Measurements from ENCODE around the gene INHA. TPM values are rescaled to one million over a fixed set of nuclear protein-coding genes. Genes with fewer than 3 reads are reported as not detected.

The INHA gene
- total RNA-seq, 1 donor from 2014 or later: under 0.01 TPM

DNA sequence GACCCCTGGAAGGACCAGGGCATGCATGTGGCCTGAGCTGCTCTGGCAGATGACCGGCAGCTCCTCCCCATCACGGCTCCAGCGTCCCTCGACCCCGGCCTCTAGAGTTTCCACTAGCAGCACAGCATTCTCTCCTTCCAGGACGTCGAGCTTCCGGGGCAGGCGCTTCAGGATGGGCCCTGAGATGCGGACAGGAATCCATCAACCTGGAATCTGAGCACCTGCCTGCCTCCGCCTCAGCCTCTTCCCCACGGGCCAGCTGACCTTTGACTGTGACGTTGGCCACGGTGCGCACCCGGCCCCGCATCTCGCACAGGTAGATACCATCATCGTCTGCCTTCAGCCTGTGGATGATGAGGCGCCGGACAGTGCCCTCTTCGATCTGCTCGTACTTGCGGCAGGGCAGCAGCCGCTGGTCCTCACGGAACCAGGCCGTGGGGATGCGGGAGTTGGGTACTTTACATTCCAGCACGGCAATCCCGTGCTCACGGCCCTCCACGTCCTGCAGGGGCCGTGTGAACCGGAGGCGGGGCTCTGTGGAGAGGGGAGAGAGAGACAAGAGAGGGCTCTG is 4.2 kb upstream of the INHA start:
- FAIRE-seq: no peak
- TF ChIP-seq, protein P1, sequence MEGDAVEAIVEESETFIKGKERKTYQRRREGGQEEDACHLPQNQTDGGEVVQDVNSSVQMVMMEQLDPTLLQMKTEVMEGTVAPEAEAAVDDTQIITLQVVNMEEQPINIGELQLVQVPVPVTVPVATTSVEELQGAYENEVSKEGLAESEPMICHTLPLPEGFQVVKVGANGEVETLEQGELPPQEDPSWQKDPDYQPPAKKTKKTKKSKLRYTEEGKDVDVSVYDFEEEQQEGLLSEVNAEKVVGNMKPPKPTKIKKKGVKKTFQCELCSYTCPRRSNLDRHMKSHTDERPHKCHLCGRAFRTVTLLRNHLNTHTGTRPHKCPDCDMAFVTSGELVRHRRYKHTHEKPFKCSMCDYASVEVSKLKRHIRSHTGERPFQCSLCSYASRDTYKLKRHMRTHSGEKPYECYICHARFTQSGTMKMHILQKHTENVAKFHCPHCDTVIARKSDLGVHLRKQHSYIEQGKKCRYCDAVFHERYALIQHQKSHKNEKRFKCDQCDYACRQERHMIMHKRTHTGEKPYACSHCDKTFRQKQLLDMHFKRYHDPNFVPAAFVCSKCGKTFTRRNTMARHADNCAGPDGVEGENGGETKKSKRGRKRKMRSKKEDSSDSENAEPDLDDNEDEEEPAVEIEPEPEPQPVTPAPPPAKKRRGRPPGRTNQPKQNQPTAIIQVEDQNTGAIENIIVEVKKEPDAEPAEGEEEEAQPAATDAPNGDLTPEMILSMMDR (IDR thresholded peaks at IDR 0.05; ENCODE audit: insufficient read depth, low read length, severe bottlenecking): no peak

DNA sequence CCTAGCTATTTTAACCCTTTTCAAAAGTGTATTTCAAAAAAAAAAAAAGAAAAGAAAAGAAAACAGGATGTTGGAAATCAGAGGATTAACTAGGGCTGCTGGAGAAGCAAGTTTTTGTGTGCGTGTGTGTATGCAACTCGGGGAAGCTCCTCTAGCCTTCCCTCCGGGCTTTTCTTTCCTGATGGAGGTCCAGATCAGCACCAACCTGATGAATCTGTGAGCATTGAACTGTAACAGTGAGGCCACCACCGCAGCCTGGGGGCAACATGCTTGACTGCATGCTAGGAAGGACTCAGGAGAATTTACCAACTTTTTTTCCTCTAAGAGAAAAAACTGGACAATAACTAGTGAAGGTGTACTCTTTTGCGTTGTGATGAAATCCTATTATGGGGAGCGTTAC is 3.1 kb upstream of the INHA start:
- TF ChIP-seq, protein P1 (IDR thresholded peaks at IDR 0.05; ENCODE audit: insufficient read depth, low read length, severe bottlenecking): no peak
- FAIRE-seq: no peak
- no peak for DNase-seq (ENCODE audit: low read depth)
- H3K27me3 ChIP-seq (ENCODE audit: control insufficient read depth, insufficient read depth, low read length): no peaks in the 10 kb centered on the region
- no peak overlapping the region for H3K4me3 ChIP-seq (ENCODE audit: low read depth, low read length)
- H3K36me3 ChIP-seq (ENCODE audit: control insufficient read depth, insufficient read depth, low read length): peaks cover 1% of the 10 kb centered on the region

More for the DNA sequence above, 4.2 kb upstream of the INHA start:
- H3K4me3 ChIP-seq (ENCODE audit: low read depth, low read length): no peak overlapping the region
- no peak for DNase-seq (ENCODE audit: low read depth)
- H3K27me3 ChIP-seq (ENCODE audit: control insufficient read depth, insufficient read depth, low read length): no peaks in the 10 kb centered on the region
- peaks cover 1% of the 10 kb centered on the region for H3K36me3 ChIP-seq (ENCODE audit: control insufficient read depth, insufficient read depth, low read length)

DNA sequence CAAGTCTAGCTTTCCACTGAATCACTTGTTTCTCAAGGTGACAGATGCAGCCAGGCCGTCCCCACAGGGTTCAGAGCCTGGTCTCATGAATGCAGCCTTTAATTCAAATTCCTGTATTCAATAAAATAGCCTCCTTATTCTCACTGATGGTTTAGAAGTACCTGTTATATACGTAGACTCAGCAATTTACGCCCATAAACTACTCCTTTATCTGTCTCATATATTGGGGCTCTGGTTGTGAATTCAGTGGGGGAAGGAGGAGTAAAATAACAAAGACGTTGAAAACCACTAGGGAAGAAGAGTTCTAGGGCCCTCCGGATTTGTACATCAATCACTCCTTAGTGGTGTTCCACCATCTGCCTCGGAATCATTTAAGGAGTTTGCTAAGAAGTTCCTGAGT is 2.5 kb upstream of the INHA start:
- no peaks in the 10 kb centered on the region for H3K27me3 ChIP-seq (ENCODE audit: control insufficient read depth, insufficient read depth, low read length)
- TF ChIP-seq, protein P1 (IDR thresholded peaks at IDR 0.05; ENCODE audit: insufficient read depth, low read length, severe bottlenecking): no peak
- peaks cover 1% of the 10 kb centered on the region for H3K36me3 ChIP-seq (ENCODE audit: control insufficient read depth, insufficient read depth, low read length)
- no peak for DNase-seq (ENCODE audit: low read depth)
- no peak overlapping the region for H3K4me3 ChIP-seq (ENCODE audit: low read depth, low read length)
- FAIRE-seq: no peak

DNA sequence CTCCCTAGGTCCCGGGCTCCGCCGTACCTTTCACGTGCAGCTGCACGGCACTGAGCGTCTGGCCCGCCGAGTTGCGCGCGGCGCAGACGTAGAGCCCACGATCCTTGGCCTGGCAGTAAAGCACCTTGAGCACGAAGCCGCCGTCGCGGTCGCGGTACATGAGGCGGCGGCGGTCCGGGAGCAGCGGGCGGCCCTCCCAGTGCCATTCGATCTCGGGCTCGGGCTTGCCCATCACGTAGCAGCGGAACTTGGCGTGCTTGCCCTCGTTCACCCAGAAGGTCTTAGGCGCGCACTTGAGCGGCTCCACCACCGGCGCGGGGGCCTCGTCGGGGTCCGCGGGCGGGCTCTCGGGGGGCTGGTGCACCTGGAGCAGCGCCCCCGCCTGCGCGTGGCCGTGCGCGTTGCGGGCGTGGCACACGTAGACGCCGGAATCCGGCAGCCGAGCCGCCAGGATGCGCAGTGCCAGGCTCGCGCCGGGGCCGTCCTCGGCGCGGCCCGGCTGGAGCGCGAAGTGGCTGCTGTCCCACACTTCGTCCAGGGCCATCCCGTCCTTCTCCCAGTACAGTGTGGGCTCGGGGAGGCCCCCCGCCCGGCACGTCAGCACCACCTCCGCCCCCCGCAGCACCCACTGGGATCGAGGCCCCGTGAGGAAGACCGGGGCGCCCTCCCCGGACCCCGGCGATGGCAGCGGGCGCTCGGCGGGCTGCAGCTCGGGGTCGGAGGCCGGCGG is 1.8 kb upstream of the INHA start:
- FAIRE-seq: no peak
- DNase-seq (ENCODE audit: low read depth): peak; percentile 12
- H3K4me3 ChIP-seq (ENCODE audit: low read depth, low read length): peak overlapping the region; percentile 66
- no peaks in the 10 kb centered on the region for H3K27me3 ChIP-seq (ENCODE audit: control insufficient read depth, insufficient read depth, low read length)
- TF ChIP-seq, protein P1 (IDR thresholded peaks at IDR 0.05; ENCODE audit: insufficient read depth, low read length, severe bottlenecking): no peak
- H3K36me3 ChIP-seq (ENCODE audit: control insufficient read depth, insufficient read depth, low read length): peaks cover 1% of the 10 kb centered on the region

DNA sequence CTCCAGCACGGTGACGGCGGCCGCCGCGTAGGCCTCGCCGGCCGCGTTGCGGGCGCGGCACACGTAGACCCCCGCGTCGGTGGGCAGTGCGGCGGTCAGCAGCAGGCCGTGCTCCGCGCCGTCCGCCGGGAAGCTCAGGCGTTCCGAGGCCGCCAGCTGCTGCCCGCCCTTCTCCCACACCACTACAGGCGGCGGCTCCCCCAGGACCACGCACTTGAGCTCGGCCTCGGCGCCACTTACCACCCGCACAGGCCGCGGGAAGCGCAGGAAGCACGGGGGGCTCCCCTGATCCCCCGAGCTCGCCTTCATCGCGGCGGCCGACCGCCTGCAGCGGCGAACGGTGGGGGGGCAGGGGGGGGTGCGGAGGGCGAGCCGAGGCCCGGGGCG is 1.2 kb upstream of the INHA start:
- DNase-seq (ENCODE audit: low read depth) (no peak), FAIRE-seq (no peak)
- Histone ChIP-seq H3K4me3 (ENCODE audit: low read depth, low read length) (peak overlapping the region; percentile 66), H3K27me3 (ENCODE audit: control insufficient read depth, insufficient read depth, low read length) (no peaks in the 10 kb centered on the region), H3K36me3 (ENCODE audit: control insufficient read depth, insufficient read depth, low read length) (peaks cover 1% of the 10 kb centered on the region)
- TF ChIP-seq, protein P1 (IDR thresholded peaks at IDR 0.05; ENCODE audit: insufficient read depth, low read length, severe bottlenecking): no peak
